GM19463 (cell line): Measurements from ENCODE around the gene OR3A2.
"Not testable (repeated sequence)": the region's sequence is repeated elsewhere in the genome, so short reads cannot be mapped to it uniquely, and the experiment has no call there.

Experiments
- ATAC-seq: cut with Tn5 transposase; IDR thresholded peaks from one replicate; pipeline ENCODE4 v1.9.1; 2021; ENCODE audit warnings: mild to moderate bottlenecking, moderate library complexity; ENCODE audit not compliant: unreplicated experiment

The OR3A2 gene

GRCh38 chr17:3385869-3386816 is at the start of gene OR3A2:
Gene OR3A2, minus strand, starts transcription at chr17:3386308.
- ATAC-seq: no peak

- no peak for ATAC-seq
These were observed 47.6 kb upstream of the OR3A2 start, which contains the start of gene OR1E2 for GRCh38 chr17:3433741-3434140. Gene OR1E2, minus strand, starts transcription at chr17:3433841. Its CDS starts 0 bp downstream, at chr17:3433841.

GRCh38 chr17:3433215-3433614 is 47.1 kb upstream of the OR3A2 start:
- ATAC-seq: not testable (repeated sequence)

- ATAC-seq: no peak
These were observed 32.1 kb upstream of the OR3A2 start for GRCh38 chr17:3418222-3418621.

- ATAC-seq: no peak
These were observed 29.5 kb upstream of the OR3A2 start for GRCh38 chr17:3415610-3416009.

GRCh38 chr17:3412216-3412615 is 26.1 kb upstream of the OR3A2 start:
- not testable (repeated sequence) for ATAC-seq

- no peak for ATAC-seq
These were observed 25.0 kb upstream of the OR3A2 start, which contains the start of gene OR3A3 for GRCh38 chr17:3411070-3411469. Gene OR3A3, plus strand, starts transcription at chr17:3411370.

- ATAC-seq: not testable (repeated sequence)
These were observed 17.7 kb upstream of the OR3A2 start for GRCh38 chr17:3403856-3404255.

GRCh38 chr17:3401786-3402185 is 15.7 kb upstream of the OR3A2 start:
- ATAC-seq: no peak

GRCh38 chr17:3400055-3400454 is 13.9 kb upstream of the OR3A2 start:
- no peak for ATAC-seq

- ATAC-seq: no peak
These were observed 12.2 kb upstream of the OR3A2 start, which contains the start of gene OR1E1 for GRCh38 chr17:3398310-3398709. Gene OR1E1, minus strand, starts transcription at chr17:3398410. Its CDS starts 0 bp downstream, at chr17:3398410.

- not testable (repeated sequence) for ATAC-seq
These were observed 11.7 kb upstream of the OR3A2 start for GRCh38 chr17:3397801-3398200.

- ATAC-seq: no peak
These were observed 3.7 kb upstream of the OR3A2 start for GRCh38 chr17:3389791-3390190.

GRCh38 chr17:3381957-3382356 is 4.2 kb downstream of the OR3A2 start:
- no peak for ATAC-seq

GRCh38 chr17:3378321-3378720 is 7.8 kb downstream of the OR3A2 start:
- ATAC-seq: no peak

- not testable (repeated sequence) for ATAC-seq
These were observed 14.9 kb downstream of the OR3A2 start for GRCh38 chr17:3371167-3371566.

GRCh38 chr17:3342782-3343181 is 43.3 kb downstream of the OR3A2 start:
- ATAC-seq: not testable (repeated sequence)

GRCh38 chr17:3335876-3336275 is 50.2 kb downstream of the OR3A2 start:
- ATAC-seq: no peak

- ATAC-seq: no peak
These were observed 67.8 kb downstream of the OR3A2 start for GRCh38 chr17:3318336-3318735.

GRCh38 chr17:3316836-3317235 is 69.3 kb downstream of the OR3A2 start:
- no peak for ATAC-seq

- ATAC-seq: no peak
These were observed 77.5 kb downstream of the OR3A2 start for GRCh38 chr17:3308603-3309002.

- ATAC-seq: no peak
These were observed 87.8 kb downstream of the OR3A2 start, which contains the start of gene OR3A1 for GRCh38 chr17:3298260-3298659. Gene OR3A1, minus strand, starts transcription at chr17:3298360. Its CDS starts 5,778 bp downstream, at chr17:3292582.
